A549 (cell line): ENCODE measurements around the gene NPAS2.

Source experiments
- EP300 ChIP-seq, 2 experiments: fragments of >200 bp; sonication (Bioruptor Twin); formaldehyde crosslinking; IDR thresholded peaks; 2 replicates in 1 of 2; 3 replicates in 1 of 2; pipeline ENCODE4 v1.6.1; 2016 to 2017
- POLR2A ChIP-seq: IDR thresholded peaks from 2 replicates; pipeline ENCODE4 v1.6.1; 2012; ENCODE audit warnings: mild to moderate bottlenecking, low read length
- POLR2AphosphoS2 ChIP-seq: conservative IDR thresholded peaks from 2 replicates; pipeline ENCODE4 v1.6.1; 2012; ENCODE audit warnings: low read length, improper control_type of control experiment, inconsistent platforms
- RAD21 ChIP-seq, 2 experiments: fragments of >200 bp in 1 of 2; sonication (Bioruptor Twin) in 1 of 2; formaldehyde crosslinking in 1 of 2; IDR thresholded peaks in 1 of 2; conservative IDR thresholded peaks in 1 of 2; 2 replicates in 1 of 2; 3 replicates in 1 of 2; pipeline ENCODE4 v1.6.1; 2012 to 2018; ENCODE audit warnings: inconsistent platforms in 1 of 2
- RFX5 ChIP-seq: fragments of 450-650 bp; IDR thresholded peaks from 2 replicates; pipeline ENCODE4 v1.7.1; 2014; ENCODE audit warnings: antibody characterized with exemption, mild to moderate bottlenecking, moderate library complexity
- ZFP36 ChIP-seq: fragments of 450-650 bp; IDR thresholded peaks from 2 replicates; pipeline ENCODE4 v1.6.1; 2014; ENCODE audit warnings: borderline replicate concordance; ENCODE audit not compliant: partially characterized antibody
- TF ChIP-seq, protein P1 (sequence below): fragments of >200 bp; sonication (Bioruptor Twin); formaldehyde crosslinking; IDR thresholded peaks from 3 replicates; pipeline ENCODE4 v1.5.1; 2016

DNA sequence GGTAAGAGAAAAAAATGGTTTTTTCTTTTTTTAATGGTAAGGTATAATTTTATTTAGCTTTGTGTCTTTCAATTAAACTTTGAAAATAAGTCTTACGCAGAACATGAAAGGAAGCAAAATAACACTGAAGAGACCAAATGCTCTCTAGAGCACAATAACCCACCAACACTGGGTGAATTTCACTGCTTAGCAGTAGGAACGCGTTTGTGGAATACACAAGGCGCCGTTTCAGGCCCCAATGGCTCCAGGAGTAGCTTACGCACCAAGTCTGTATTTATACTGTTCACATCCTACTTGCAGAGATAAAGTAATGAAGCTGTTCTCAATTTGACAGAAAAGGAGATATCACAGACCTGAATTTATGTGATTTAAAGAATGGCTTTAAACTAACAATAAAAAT is 205.6 kb downstream of the NPAS2 start:
- TF ChIP-seq RFX5 (no peak), RAD21 (conservative IDR thresholded peaks at IDR 0.05 in 1 of 2, IDR thresholded peaks at IDR 0.05 in 1 of 2) (no peak), ZFP36 (no peak), POLR2A (no peak), POLR2AphosphoS2 (no peak), EP300 (IDR thresholded peaks at IDR 0.05) (no peak)
- TF ChIP-seq, protein P1, sequence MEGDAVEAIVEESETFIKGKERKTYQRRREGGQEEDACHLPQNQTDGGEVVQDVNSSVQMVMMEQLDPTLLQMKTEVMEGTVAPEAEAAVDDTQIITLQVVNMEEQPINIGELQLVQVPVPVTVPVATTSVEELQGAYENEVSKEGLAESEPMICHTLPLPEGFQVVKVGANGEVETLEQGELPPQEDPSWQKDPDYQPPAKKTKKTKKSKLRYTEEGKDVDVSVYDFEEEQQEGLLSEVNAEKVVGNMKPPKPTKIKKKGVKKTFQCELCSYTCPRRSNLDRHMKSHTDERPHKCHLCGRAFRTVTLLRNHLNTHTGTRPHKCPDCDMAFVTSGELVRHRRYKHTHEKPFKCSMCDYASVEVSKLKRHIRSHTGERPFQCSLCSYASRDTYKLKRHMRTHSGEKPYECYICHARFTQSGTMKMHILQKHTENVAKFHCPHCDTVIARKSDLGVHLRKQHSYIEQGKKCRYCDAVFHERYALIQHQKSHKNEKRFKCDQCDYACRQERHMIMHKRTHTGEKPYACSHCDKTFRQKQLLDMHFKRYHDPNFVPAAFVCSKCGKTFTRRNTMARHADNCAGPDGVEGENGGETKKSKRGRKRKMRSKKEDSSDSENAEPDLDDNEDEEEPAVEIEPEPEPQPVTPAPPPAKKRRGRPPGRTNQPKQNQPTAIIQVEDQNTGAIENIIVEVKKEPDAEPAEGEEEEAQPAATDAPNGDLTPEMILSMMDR = no peak
